Activated CD8-positive, alpha-beta T cell treated with anti-CD3 and anti-CD28 coated beads for 36 hours (primary cell): ENCODE measurements around the gene FARP1. TPM values are rescaled to one million over a fixed set of nuclear protein-coding genes. Genes with fewer than 3 reads are reported as not detected.

ENCODE experiments used
- ATAC-seq: fragments of 200-7000 bp; cut with Tn5 transposase; one replicate; pipeline ENCODE4 v1.10.0; 2021; ENCODE audit warnings: mild to moderate bottlenecking, moderate library complexity
- CTCF ChIA-PET: fragments of 350-600 bp; sonication (Branson Sonifier 250); formaldehyde crosslinking; loops from one replicate; lab custom pipeline; 2021; ENCODE audit warnings: antibody characterized with exemption; lab: Charles Lee
- POLR2A ChIA-PET: fragments of 350-600 bp; sonication (Branson Sonifier 250); formaldehyde crosslinking; loops from one replicate; lab custom pipeline; 2021; ENCODE audit warnings: antibody characterized with exemption; lab: Charles Lee
- DNase-seq: peaks from one replicate; pipeline ENCODE4 v3.0.0-alpha.2; 2020
- H3K27ac Mint-ChIP-seq: one replicate; pipeline ENCODE4 v1.8.0; 2021; ENCODE audit warnings: mild to moderate bottlenecking, mixed read lengths
- H3K27me3 Mint-ChIP-seq: one replicate; pipeline ENCODE4 v1.8.0; 2021; ENCODE audit warnings: mixed read lengths
- H3K36me3 Mint-ChIP-seq: one replicate; pipeline ENCODE4 v1.8.0; 2021; ENCODE audit warnings: low read depth, mixed read lengths
- H3K4me1 Mint-ChIP-seq: one replicate; pipeline ENCODE4 v1.8.0; 2021; ENCODE audit warnings: low read depth, mixed read lengths
- H3K4me3 Mint-ChIP-seq: one replicate; pipeline ENCODE4 v1.8.0; 2021; ENCODE audit warnings: mild to moderate bottlenecking, moderate library complexity, mixed read lengths
- H3K9me3 Mint-ChIP-seq: one replicate; pipeline ENCODE4 v1.8.0; 2021; ENCODE audit warnings: mixed read lengths
- CTCF ChIP-seq: fragments of 200-600 bp; IDR thresholded peaks from one replicate; pipeline ENCODE4 v1.8.0; 2022; ENCODE audit warnings: antibody characterized with exemption, mild to moderate bottlenecking
- intact Hi-C: fragments of 100-400 bp; cut with micrococcal nuclease; formaldehyde crosslinking; loops from one replicate; pipeline ENCODE4 v1.10.0; 2022
- microRNA-seq: library from miRNA; unstranded; fragments of <30 nt; microRNA quantifications from one replicate; pipeline ENCODE4 v1.2.0, GENCODE V29; 2022; ENCODE audit warnings: borderline microRNAs expressed, borderline replicate concordance
- total RNA-seq, 2 experiments: library from RNA; stranded (reverse); gene quantifications; one replicate each; pipeline ENCODE4 v1.2.3, GENCODE V29; 2021

The FARP1 gene
- total RNA-seq, 2 experiments from 2014 or later: 0.27 to 0.43 TPM

GRCh38 chr13:98503175-98504028 lies 360.5 kb downstream of the FARP1 start:
- H3K4me1 Mint-ChIP-seq: peaks cover 67% of the 10 kb centered on the region
- peaks cover 36% of the 10 kb centered on the region for H3K36me3 Mint-ChIP-seq
- ATAC-seq (no peak), DNase-seq (no peak)
- intact Hi-C loops: no loop called here
- no peak overlapping the region for H3K27ac Mint-ChIP-seq
- no peaks in the 10 kb centered on the region for H3K9me3 Mint-ChIP-seq
- H3K27me3 Mint-ChIP-seq: no peaks in the 10 kb centered on the region
- ChIA-PET POLR2A (interaction anchor here (0.5 to 2.5 kb wide), 5 partner anchors 18 to 33 kb away, joined by 3 to 14 read pairs (median 3); no protein-coding TSS in a partner anchor), CTCF (interaction anchor here (0.7 to 2.3 kb wide), 9 partner anchors 10 to 150 kb away, joined by 3 to 7 read pairs (median 3); no protein-coding TSS in a partner anchor)
- TF ChIP-seq CTCF: no peak
- no peak overlapping the region for H3K4me3 Mint-ChIP-seq

GRCh38 chr13:98504029-98504351 lies 361.1 kb downstream of the FARP1 start:
- Mint-ChIP-seq H3K9me3 (no peaks in the 10 kb centered on the region), H3K27me3 (no peaks in the 10 kb centered on the region), H3K4me1 (peaks cover 72% of the 10 kb centered on the region), H3K27ac (peak overlapping the region; percentile 12), H3K36me3 (peaks cover 34% of the 10 kb centered on the region), H3K4me3 (no peak overlapping the region)
- DNase-seq (no peak), ATAC-seq (peak; percentile 25)
- POLR2A ChIA-PET: interaction anchor here (0.5 to 2.5 kb wide), 6 partner anchors 19 to 37 kb away, joined by 3 to 14 read pairs (median 3); no protein-coding TSS in a partner anchor
- no peak for TF ChIP-seq CTCF
- CTCF ChIA-PET: interaction anchor here (0.7 to 2.3 kb wide), 12 partner anchors 10 to 149 kb away, joined by 3 to 7 read pairs (median 3); no protein-coding TSS in a partner anchor
- intact Hi-C loops: no loop called here

- no peak for TF ChIP-seq CTCF
- peaks cover 77% of the 10 kb centered on the region for H3K4me1 Mint-ChIP-seq
- POLR2A ChIA-PET: interaction anchor here (0.6 to 2.5 kb wide), 8 partner anchors 12 to 522 kb away, joined by 3 to 14 read pairs (median 3); no protein-coding TSS in a partner anchor
- H3K36me3 Mint-ChIP-seq: peaks cover 34% of the 10 kb centered on the region
- no peak overlapping the region for H3K27ac Mint-ChIP-seq
- ATAC-seq: peak; percentile 98
- CTCF ChIA-PET: interaction anchor here (0.7 to 3.6 kb wide), 14 partner anchors 8 to 149 kb away, joined by 3 to 13 read pairs (median 3); no protein-coding TSS in a partner anchor
- intact Hi-C loops: no loop called here
- DNase-seq: peak; percentile 77
- H3K9me3 Mint-ChIP-seq: no peaks in the 10 kb centered on the region
- H3K4me3 Mint-ChIP-seq: no peak overlapping the region
- no peaks in the 10 kb centered on the region for H3K27me3 Mint-ChIP-seq
Observed at GRCh38 chr13:98504371-98504963, 361.6 kb downstream of the FARP1 start.

Small RNA genes lying within 50 kb of the gene (microRNA-seq; reads per million reads assigned to microRNA genes)
- gene MIR3170: not detected

Other genes starting within 250 kb of the FARP1 start
- gene IPO5, start 189.4 kb upstream of the FARP1 start, total RNA-seq: 100 to 1,000 TPM; 242 to 250 TPM
- gene RNF113B, start 34.2 kb downstream of the FARP1 start, total RNA-seq: not detected